PC-3 (cell line): ENCODE results near the gene DBH. TPM values are rescaled to one million over a fixed set of nuclear protein-coding genes. Genes with fewer than 3 reads are reported as not detected.

Source experiments
- ATAC-seq: fragments of 200-7000 bp; cut with Tn5 transposase; 2 replicates; pipeline ENCODE4 v1.9.1; 2020; ENCODE audit warnings: mild to moderate bottlenecking, moderate library complexity
- BruUV-seq: library from RNA; stranded (reverse); fragments of 400-500 nt; replicated peaks from 2 replicates; lab custom pipeline; 2021; lab: Mats Ljungman, UMichigan
- CTCF ChIA-PET: fragments of 300-600 bp; sonication (Branson Sonifier 250); formaldehyde crosslinking; loops from one replicate; lab custom pipeline; 2022; ENCODE audit warnings: antibody characterized with exemption; lab: Charles Lee
- POLR2A ChIA-PET: fragments of 300-600 bp; sonication (Branson Sonifier 250); formaldehyde crosslinking; loops from one replicate; lab custom pipeline; 2022; ENCODE audit warnings: antibody characterized with exemption; ENCODE audit not compliant: unreplicated experiment; lab: Charles Lee
- DNase-seq: peaks from one replicate; pipeline ENCODE4 v3.0.0-alpha.2; 2015
- H2AFZ ChIP-seq: fragments of 300-600 bp; sonication (generic); 2 replicates; pipeline ENCODE4 v1.6.0; 2016; ENCODE audit warnings: antibody characterized with exemption, low read length
- H3F3A ChIP-seq: fragments of 300-600 bp; sonication (generic); one replicate; pipeline ENCODE4 v1.6.0; 2017; ENCODE audit warnings: antibody characterized with exemption, low read length, control low read depth, mild to moderate bottlenecking; ENCODE audit not compliant: unreplicated experiment
- H3K27ac ChIP-seq: fragments of 300-600 bp; sonication (generic); 2 replicates; pipeline ENCODE4 v1.5.1; 2016; ENCODE audit warnings: mild to moderate bottlenecking, low read length
- H3K27me3 ChIP-seq: fragments of 300-600 bp; sonication (generic); 2 replicates; pipeline ENCODE4 v1.6.1; 2016; ENCODE audit warnings: low read length, mixed read lengths
- H3K36me3 ChIP-seq: fragments of 300-600 bp; sonication (generic); 2 replicates; pipeline ENCODE4 v1.6.1; 2016; ENCODE audit warnings: low read depth, mixed run types, low read length, mixed read lengths
- H3K4me1 ChIP-seq: fragments of 300-600 bp; sonication (generic); 2 replicates; pipeline ENCODE4 v1.5.1; 2016; ENCODE audit warnings: low read length; ENCODE audit not compliant: insufficient read depth
- H3K4me2 ChIP-seq: fragments of 300-600 bp; sonication (generic); 2 replicates; pipeline ENCODE4 v1.6.0; 2016; ENCODE audit warnings: low read length
- H3K4me3 ChIP-seq: fragments of 300-600 bp; sonication (generic); 2 replicates; pipeline ENCODE4 v1.5.1; 2016; ENCODE audit warnings: mild to moderate bottlenecking, low read length, mixed read lengths
- H3K79me2 ChIP-seq: fragments of 300-600 bp; sonication (generic); 2 replicates; pipeline ENCODE4 v1.6.1; 2017; ENCODE audit warnings: low read length, mixed read lengths
- H3K9ac ChIP-seq: fragments of 300-600 bp; sonication (generic); 2 replicates; pipeline ENCODE4 v1.6.0; 2016; ENCODE audit warnings: mild to moderate bottlenecking, low read length
- H3K9me2 ChIP-seq: fragments of 300-600 bp; sonication (generic); replicated peaks from 2 replicates; pipeline ENCODE4 v1.6.1; 2016; ENCODE audit warnings: mixed run types, low read length, mixed read lengths
- H3K9me3 ChIP-seq: fragments of 300-600 bp; sonication (generic); 2 replicates; pipeline ENCODE4 v1.6.1; 2016; ENCODE audit warnings: low read length, mixed read lengths
- H4K20me1 ChIP-seq: fragments of 300-600 bp; sonication (generic); 2 replicates; pipeline ENCODE4 v1.6.1; 2016; ENCODE audit warnings: low read length, mixed read lengths
- CTCF ChIP-seq: fragments of 300-600 bp; sonication (generic); conservative IDR thresholded peaks from 2 replicates; pipeline ENCODE4 v1.5.1; 2017; ENCODE audit warnings: antibody characterized with exemption, low read depth, mild to moderate bottlenecking, low read length
- EZH2 ChIP-seq: fragments of 300-600 bp; sonication (generic); IDR thresholded peaks from one replicate; pipeline ENCODE4 v1.6.1; 2017; ENCODE audit warnings: antibody characterized with exemption, mild to moderate bottlenecking, low read length; ENCODE audit not compliant: unreplicated experiment
- EZH2phosphoT487 ChIP-seq: fragments of 300-600 bp; sonication (generic); IDR thresholded peaks from 2 replicates; pipeline ENCODE4 v1.6.1; 2018; ENCODE audit warnings: mild to moderate bottlenecking, antibody characterized with exemption, low read length, borderline replicate concordance
- intact Hi-C: fragments of 100-400 bp; cut with micrococcal nuclease; formaldehyde crosslinking; loops from 2 replicates; pipeline ENCODE4 v1.9.0; 2023
- total RNA-seq: library from RNA; depleted of rRNA; stranded (reverse); fragments of >200 nt; gene quantifications from 2 replicates; pipeline ENCODE4 v1.2.3, GENCODE V29; 2014

DBH gene
- total RNA-seq, 1 experiment from 2014 or later, result not detected

GRCh38 chr9:133595910-133596309 is 40.3 kb upstream of the DBH start:
- intact Hi-C loops, result no loop called here
- H3F3A ChIP-seq, result no peaks in the 10 kb centered on the region
- no peaks in the 10 kb centered on the region for H3K4me1 ChIP-seq
- H3K27ac ChIP-seq, result no peak overlapping the region
- no peak overlapping the region for H3K4me3 ChIP-seq
- H3K27me3 ChIP-seq, result no peaks in the 10 kb centered on the region
- ATAC-seq, result no peak
- H3K79me2 ChIP-seq, result no peaks in the 10 kb centered on the region
- BruUV-seq, result no TSS peak
- H3K9ac ChIP-seq, result no peak overlapping the region
- TF ChIP-seq EZH2, result no peak
- no peak for TF ChIP-seq CTCF
- no peak for TF ChIP-seq EZH2phosphoT487
- no peaks in the 10 kb centered on the region for H4K20me1 ChIP-seq
- 0 out of 2 replicates have a peak, but pooled peaks cover 5% of the 10 kb centered on the region for H3K9me3 ChIP-seq
- no peaks in the 10 kb centered on the region for H3K36me3 ChIP-seq
- ChIA-PET CTCF (no interaction called here), POLR2A (no interaction called here)
- DNase-seq, result no peak
- H3K9me2 ChIP-seq, result no peaks in the 10 kb centered on the region
- H2AFZ ChIP-seq, result no peak overlapping the region
- H3K4me2 ChIP-seq, result no peak overlapping the region

- DNase-seq (no peak), ATAC-seq (no peak)
- no peaks in the 10 kb centered on the region for H3K79me2 ChIP-seq
- ChIA-PET CTCF (no interaction called here), POLR2A (no interaction called here)
- H3K4me3 ChIP-seq, result no peak overlapping the region
- H3K9me2 ChIP-seq, result no peaks in the 10 kb centered on the region
- no TSS peak for BruUV-seq
- TF ChIP-seq CTCF, result no peak
- TF ChIP-seq EZH2phosphoT487, result no peak
- TF ChIP-seq EZH2, result no peak
- H3K27ac ChIP-seq, result no peak overlapping the region
- H3K27me3 ChIP-seq, result no peaks in the 10 kb centered on the region
- intact Hi-C loops, result no loop called here
- no peak overlapping the region for H2AFZ ChIP-seq
- H4K20me1 ChIP-seq, result no peaks in the 10 kb centered on the region
- no peaks in the 10 kb centered on the region for H3K36me3 ChIP-seq
- no peaks in the 10 kb centered on the region for H3F3A ChIP-seq
- 0 out of 2 replicates have a peak, but pooled peaks cover 5% of the 10 kb centered on the region for H3K9me3 ChIP-seq
- no peak overlapping the region for H3K4me2 ChIP-seq
- H3K4me1 ChIP-seq, result no peaks in the 10 kb centered on the region
- H3K9ac ChIP-seq, result no peak overlapping the region
Observed at GRCh38 chr9:133597316-133597957, 38.7 kb upstream of the DBH start.

- ATAC-seq (no peak), DNase-seq (no peak)
- Histone ChIP-seq H3K9ac (no peak overlapping the region), H3K4me2 (no peak overlapping the region), H2AFZ (no peak overlapping the region), H4K20me1 (no peaks in the 10 kb centered on the region), H3K36me3 (no peaks in the 10 kb centered on the region), H3F3A (no peaks in the 10 kb centered on the region), H3K9me3 (0 out of 2 replicates have a peak, but pooled peaks cover 5% of the 10 kb centered on the region), H3K27me3 (no peaks in the 10 kb centered on the region), H3K4me1 (no peaks in the 10 kb centered on the region), H3K4me3 (no peak overlapping the region), H3K79me2 (no peaks in the 10 kb centered on the region), H3K27ac (no peak overlapping the region), H3K9me2 (no peaks in the 10 kb centered on the region)
- intact Hi-C loops, result no loop called here
- CTCF ChIA-PET, result no interaction called here
- POLR2A ChIA-PET, result no interaction called here
- BruUV-seq, result no TSS peak
- TF ChIP-seq CTCF (no peak), EZH2phosphoT487 (no peak), EZH2 (no peak)
Observed at GRCh38 chr9:133598978-133599377, 37.2 kb upstream of the DBH start.
